RWPE2 (cell line): ENCODE measurements around the gene PADI4.
A peak's percentile ranks its signal among the peaks of the same experiment; 100 is the strongest.

Source experiments
- ATAC-seq: fragments of 200-7000 bp; cut with Tn5 transposase; 3 replicates; pipeline ENCODE4 v1.9.1; 2021; ENCODE audit warnings: low read depth
- DNase-seq: peaks from one replicate; pipeline ENCODE4 v3.0.0-alpha.2; 2020; ENCODE audit warnings: low spot score
- H3K27ac ChIP-seq: fragments of 450-650 bp; 2 replicates; pipeline ENCODE4 v1.5.1; 2017; ENCODE audit warnings: mild to moderate bottlenecking; ENCODE audit not compliant: poor library complexity, severe bottlenecking
- H3K27me3 ChIP-seq: fragments of 250-450 bp; sonication (Bioruptor Pico); 2 replicates; pipeline ENCODE4 v1.5.1; 2021; ENCODE audit warnings: mild to moderate bottlenecking, moderate library complexity; ENCODE audit not compliant: insufficient read depth, poor library complexity, severe bottlenecking
- H3K36me3 ChIP-seq: fragments of 250-450 bp; sonication (Bioruptor Pico); 2 replicates; pipeline ENCODE4 v1.5.1; 2020; ENCODE audit warnings: low read depth, mild to moderate bottlenecking, moderate library complexity
- H3K4me1 ChIP-seq: fragments of 250-450 bp; sonication (Bioruptor Pico); 2 replicates; pipeline ENCODE4 v1.5.1; 2021; ENCODE audit warnings: mild to moderate bottlenecking, moderate library complexity; ENCODE audit not compliant: insufficient read depth, poor library complexity, severe bottlenecking
- H3K4me3 ChIP-seq: fragments of 250-450 bp; sonication (Bioruptor Pico); 2 replicates; pipeline ENCODE4 v1.5.1; 2021; ENCODE audit warnings: mild to moderate bottlenecking, moderate library complexity; ENCODE audit not compliant: severe bottlenecking
- H3K9me3 ChIP-seq: fragments of 250-450 bp; sonication (Bioruptor Pico); 2 replicates; pipeline ENCODE4 v1.5.1; 2021; ENCODE audit warnings: mild to moderate bottlenecking, moderate library complexity; ENCODE audit not compliant: severe bottlenecking
- CTCF ChIP-seq: fragments of 450-650 bp; IDR thresholded peaks from one replicate; pipeline ENCODE4 v1.5.1; 2017; ENCODE audit warnings: mild to moderate bottlenecking, moderate library complexity; ENCODE audit not compliant: poor library complexity, severe bottlenecking

Gene PADI4

GRCh38 chr1:17307329-17307728, 668 bp upstream of the PADI4 start:
- no peak for DNase-seq
- no peak for TF ChIP-seq CTCF
- ATAC-seq: no peak
- no peaks in the 10 kb centered on the region for H3K27me3 ChIP-seq
- no peaks in the 10 kb centered on the region for H3K9me3 ChIP-seq
- no peak overlapping the region for H3K4me3 ChIP-seq
- no peak overlapping the region for H3K27ac ChIP-seq
- H3K4me1 ChIP-seq: peaks cover 24% of the 10 kb centered on the region
- no peaks in the 10 kb centered on the region for H3K36me3 ChIP-seq

GRCh38 chr1:17308593-17308992, 596 bp downstream of the PADI4 start:
- ATAC-seq (no peak), DNase-seq (no peak)
- no peak overlapping the region for H3K4me3 ChIP-seq
- no peak overlapping the region for H3K27ac ChIP-seq
- TF ChIP-seq CTCF: no peak
- H3K4me1 ChIP-seq: peaks cover 21% of the 10 kb centered on the region
- H3K36me3 ChIP-seq: no peaks in the 10 kb centered on the region
- no peaks in the 10 kb centered on the region for H3K27me3 ChIP-seq
- no peaks in the 10 kb centered on the region for H3K9me3 ChIP-seq

GRCh38 chr1:17309426-17310067, 1.6 kb downstream of the PADI4 start:
- no peaks in the 10 kb centered on the region for H3K9me3 ChIP-seq
- TF ChIP-seq CTCF: no peak
- peaks cover 11% of the 10 kb centered on the region for H3K4me1 ChIP-seq
- H3K27ac ChIP-seq: no peak overlapping the region
- H3K27me3 ChIP-seq: no peaks in the 10 kb centered on the region
- DNase-seq (no peak), ATAC-seq (peak; percentile 51; the same call in 2 of the 3 replicates)
- no peak overlapping the region for H3K4me3 ChIP-seq
- no peaks in the 10 kb centered on the region for H3K36me3 ChIP-seq

- DNase-seq (no peak), ATAC-seq (no peak)
Observed at GRCh38 chr1:17310068-17310640, 2.2 kb downstream of the PADI4 start.

More at GRCh38 chr1:17310068-17310640, 2.2 kb downstream of the PADI4 start:
- no peaks in the 10 kb centered on the region for H3K36me3 ChIP-seq
- H3K27me3 ChIP-seq: no peaks in the 10 kb centered on the region
- H3K27ac ChIP-seq: no peak overlapping the region
- no peak overlapping the region for H3K4me3 ChIP-seq
- no peaks in the 10 kb centered on the region for H3K9me3 ChIP-seq
- no peak for TF ChIP-seq CTCF
- peaks cover 8% of the 10 kb centered on the region for H3K4me1 ChIP-seq
